ENCODE data around the gene FALEC. TPM values are rescaled to one million over a fixed set of nuclear protein-coding genes. Genes with fewer than 3 reads are reported as not detected.

The FALEC gene
- total RNA-seq, 4 donors from 2014 or later = not detected

DNA sequence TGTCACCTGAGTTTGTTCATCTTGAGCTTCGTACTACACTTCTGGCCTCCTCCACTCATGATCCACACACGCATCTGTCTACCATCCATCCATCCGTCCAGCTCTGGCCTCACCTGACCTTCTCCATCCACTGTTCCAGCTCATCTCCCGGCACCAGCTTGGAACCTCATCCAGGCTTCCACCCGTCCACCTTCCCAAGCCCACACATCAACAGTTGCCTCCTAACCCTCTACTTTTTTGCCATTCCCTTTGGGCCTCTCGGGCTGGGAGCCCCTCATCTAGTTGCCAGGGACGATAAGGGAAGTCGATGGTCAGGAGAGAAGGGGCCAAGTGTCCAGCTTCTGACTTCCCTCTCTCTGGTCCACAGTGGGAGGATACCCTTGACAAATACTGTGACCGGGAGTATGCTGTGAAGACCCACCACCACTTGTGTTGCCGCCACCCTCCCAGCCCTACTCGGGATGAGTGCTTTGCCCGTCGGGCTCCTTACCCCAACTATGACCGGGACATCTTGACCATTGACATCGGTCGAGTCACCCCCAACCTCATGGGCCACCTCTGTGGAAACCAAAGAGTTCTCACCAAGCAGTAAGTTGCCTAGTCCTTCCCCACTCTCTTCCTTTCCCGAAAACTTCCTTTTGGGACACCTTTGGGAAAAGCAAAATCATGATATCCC, 3.4 kb upstream of the FALEC start:
- no peaks in the 10 kb centered on the region for H3K27me3 ChIP-seq
- 95% methylated on average over 17 of the region's 17 CpGs for WGBS
- H3K4me1 ChIP-seq = peaks cover 60% of the 10 kb centered on the region
- H3K27ac ChIP-seq = no peak overlapping the region
- TF ChIP-seq CTCF (IDR thresholded peaks at IDR 0.05) (no peak), POLR2A (IDR thresholded peaks at IDR 0.05) (no peak), POLR2AphosphoS5 (IDR thresholded peaks at IDR 0.05) (no peak), EP300 (IDR thresholded peaks at IDR 0.05) (no peak)
- H3K36me3 ChIP-seq = peaks cover 14% of the 10 kb centered on the region
- DNase-seq (ENCODE audit: low spot score in 2 of 2) = no peak
- H3K4me3 ChIP-seq = no peak overlapping the region
- no peaks in the 10 kb centered on the region for H3K9me3 ChIP-seq

- 60% methylated on average over 2 of the region's 2 CpGs for WGBS
- Histone ChIP-seq H3K4me1 (peaks cover 55% of the 10 kb centered on the region), H3K9me3 (no peaks in the 10 kb centered on the region), H3K4me3 (no peak overlapping the region), H3K36me3 (peaks cover 14% of the 10 kb centered on the region), H3K27ac (no peak overlapping the region), H3K27me3 (no peaks in the 10 kb centered on the region)
- no peak for DNase-seq (ENCODE audit: low spot score in 2 of 2)
- TF ChIP-seq CTCF (IDR thresholded peaks at IDR 0.05) = no peak
- no peak for TF ChIP-seq POLR2A (IDR thresholded peaks at IDR 0.05)
- no peak for TF ChIP-seq EP300 (IDR thresholded peaks at IDR 0.05)
- TF ChIP-seq POLR2AphosphoS5 (IDR thresholded peaks at IDR 0.05) = no peak
These were observed 2.7 kb upstream of the FALEC start for GRCh38 chr1:150512846-150513245.

- Histone ChIP-seq H3K36me3 (peaks cover 14% of the 10 kb centered on the region), H3K27me3 (no peaks in the 10 kb centered on the region), H3K4me1 (peaks cover 50% of the 10 kb centered on the region), H3K27ac (no peak overlapping the region), H3K4me3 (no peak overlapping the region), H3K9me3 (no peaks in the 10 kb centered on the region)
- DNase-seq (ENCODE audit: low spot score in 2 of 2) = no peak
- 60% methylated on average over 7 of the region's 7 CpGs for WGBS
- no peak for TF ChIP-seq POLR2AphosphoS5 (IDR thresholded peaks at IDR 0.05)
These were observed 2.2 kb upstream of the FALEC start for GRCh38 chr1:150513351-150513791.

DNA sequence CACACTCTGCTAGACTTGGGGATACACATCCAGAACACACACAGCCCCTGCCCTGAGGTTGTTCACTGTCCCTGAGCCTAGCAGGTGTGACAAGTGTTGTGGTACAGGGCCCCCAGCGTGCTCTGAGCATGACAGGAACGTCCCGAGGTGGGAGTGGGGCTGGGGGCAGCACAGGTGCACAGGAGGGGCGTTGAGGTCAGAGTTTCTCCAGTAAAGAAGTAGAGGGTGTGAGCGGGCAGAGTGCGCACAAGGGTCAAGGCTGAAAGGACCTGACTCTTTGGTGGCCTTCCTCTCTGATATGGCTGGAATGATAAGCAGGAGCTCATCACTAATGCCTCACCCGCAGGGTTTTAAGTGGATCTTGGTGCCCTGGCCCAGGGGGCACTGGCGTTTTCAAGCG, 1.3 kb upstream of the FALEC start:
- Histone ChIP-seq H3K9me3 (no peaks in the 10 kb centered on the region), H3K4me3 (no peak overlapping the region), H3K27ac (no peak overlapping the region), H3K27me3 (no peaks in the 10 kb centered on the region), H3K4me1 (peaks cover 41% of the 10 kb centered on the region), H3K36me3 (peaks cover 14% of the 10 kb centered on the region)
- TF ChIP-seq EP300 (IDR thresholded peaks at IDR 0.05) (no peak), POLR2A (IDR thresholded peaks at IDR 0.05) (no peak), CTCF (IDR thresholded peaks at IDR 0.05) (no peak), POLR2AphosphoS5 (IDR thresholded peaks at IDR 0.05) (no peak)
- no peak for DNase-seq (ENCODE audit: low spot score in 2 of 2)
- WGBS = 94% methylated on average over 9 of the region's 9 CpGs

DNA sequence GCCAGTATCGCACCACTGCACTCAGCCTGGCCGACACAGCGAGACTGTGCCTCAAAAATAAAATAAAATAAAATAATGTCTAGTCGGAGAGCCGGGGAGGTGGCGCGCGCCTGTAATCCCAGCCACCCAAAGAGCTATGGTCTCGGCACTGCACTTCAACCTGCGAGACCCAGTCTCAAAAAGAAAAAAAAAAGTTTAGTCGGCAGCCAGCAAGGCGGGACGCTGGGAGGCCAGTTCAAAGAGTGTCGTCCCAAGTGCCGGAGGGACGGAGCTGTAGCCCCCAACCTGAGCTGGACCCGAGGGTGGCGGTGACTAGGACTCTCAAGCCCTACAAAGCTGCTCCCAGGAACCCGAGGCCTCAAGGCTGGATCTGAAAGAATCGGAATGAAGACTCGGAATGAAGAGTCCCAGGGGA, 632 bp upstream of the FALEC start:
- peak overlapping the region; percentile 57 for H3K4me3 ChIP-seq
- H3K27ac ChIP-seq = peak overlapping the region; percentile 76
- peak in 1 of 2 donors; percentile 1 for TF ChIP-seq CTCF (IDR thresholded peaks at IDR 0.05)
- no peak for TF ChIP-seq POLR2A (IDR thresholded peaks at IDR 0.05)
- no peaks in the 10 kb centered on the region for H3K9me3 ChIP-seq
- 29% methylated on average over 21 of the region's 21 CpGs for WGBS
- peaks cover 35% of the 10 kb centered on the region for H3K4me1 ChIP-seq
- H3K36me3 ChIP-seq = peaks cover 14% of the 10 kb centered on the region
- peak in 1 of 2 donors; percentile 71 for DNase-seq (ENCODE audit: low spot score in 2 of 2)
- no peaks in the 10 kb centered on the region for H3K27me3 ChIP-seq
